Inflammatory macrophage treated with lipopolysaccharide for 1 hour (primary cell): ENCODE measurements around the gene PKM.
"Not testable (repeated sequence)": the region's sequence is repeated elsewhere in the genome, so short reads cannot be mapped to it uniquely, and the experiment has no call there.

Experiments used
- DNase-seq, 2 donors: peaks; one replicate each; pipeline ENCODE4 v3.0.0-alpha.2; 2020 to 2022

The PKM gene

DNA sequence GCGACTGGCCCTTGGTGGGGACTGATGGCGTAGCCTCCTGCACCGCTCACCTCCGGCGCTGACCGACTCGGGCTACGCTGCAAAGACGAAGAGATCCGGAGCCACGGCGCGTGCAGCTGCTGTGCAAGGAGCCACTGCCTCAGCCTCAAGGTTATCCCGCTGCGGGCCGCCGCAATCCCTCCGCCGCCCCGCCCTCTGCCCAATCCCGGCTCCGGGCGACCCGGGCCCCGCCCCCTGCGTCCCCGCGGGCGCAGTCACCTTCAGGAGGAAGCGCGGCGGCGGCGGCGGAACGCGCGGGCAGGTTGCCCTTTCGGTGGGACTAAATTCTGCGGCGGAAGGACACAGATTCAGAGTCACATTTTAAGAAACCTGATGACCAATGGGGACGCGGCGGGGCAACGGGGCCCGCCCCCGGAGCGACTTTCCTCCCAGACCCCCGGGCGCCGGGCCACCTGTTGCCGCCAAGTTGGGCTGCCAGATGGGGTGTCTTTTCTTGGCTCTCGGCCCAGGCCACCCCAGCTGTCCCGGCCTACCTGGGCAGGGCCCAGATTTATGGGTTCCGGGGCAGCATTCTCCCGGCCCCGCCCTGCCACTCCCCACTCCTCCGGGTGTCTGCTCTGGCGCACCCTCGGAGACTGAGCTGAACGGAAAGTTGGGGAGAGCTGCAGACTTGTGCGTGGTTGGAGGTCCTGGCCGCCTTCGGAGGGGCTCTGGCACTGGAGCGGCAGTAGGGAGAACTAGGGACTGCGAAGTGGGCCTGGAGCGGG is at the start of gene PKM:
Gene PKM (minus strand): TSS at position 125 of the 767 bp plus-strand sequence. CDS start 12,093 bp downstream, outside the sequence.
- peak; percentile 95 to 97 for DNase-seq

DNA sequence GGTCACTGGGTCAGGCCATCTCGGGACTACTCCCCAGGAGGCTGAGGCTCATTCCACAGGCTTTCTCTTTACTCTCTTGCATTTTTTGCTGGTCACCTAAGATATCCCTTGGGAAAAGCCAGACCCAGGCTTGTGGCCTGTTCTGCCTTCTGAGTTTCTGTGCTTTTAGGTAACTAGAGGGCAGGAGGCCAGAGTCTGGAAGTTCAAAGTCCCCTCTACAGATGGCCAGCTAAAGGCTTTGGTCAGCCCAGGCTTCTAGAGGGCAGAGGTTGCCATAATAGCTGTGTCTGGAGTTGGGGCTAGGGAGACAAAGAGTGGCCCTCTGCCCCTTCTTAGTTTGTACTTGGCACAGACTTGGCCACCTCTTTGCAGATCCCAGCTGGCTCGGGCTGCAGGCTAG is 49.8 kb upstream of the PKM start:
- no peak for DNase-seq

DNA sequence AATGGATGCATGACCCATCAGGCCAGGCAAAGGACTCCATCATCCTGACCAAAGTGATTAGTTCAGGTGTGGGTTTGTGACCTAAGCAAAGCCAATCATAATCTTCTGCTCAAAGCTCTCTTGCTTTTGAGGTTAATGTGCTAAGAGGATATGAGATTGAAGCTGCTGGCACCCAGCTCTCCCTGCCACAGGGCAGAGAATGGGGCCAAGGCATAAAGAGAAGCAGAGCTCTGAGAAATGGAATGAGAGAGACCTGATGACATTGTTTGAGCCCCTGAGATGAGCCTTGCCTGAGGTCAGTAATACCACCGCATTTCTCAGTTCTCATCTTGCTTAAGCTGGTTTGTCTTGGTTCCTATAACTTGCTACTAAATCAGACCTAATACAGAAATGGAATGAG is 47.7 kb upstream of the PKM start:
- no peak for DNase-seq

GRCh38 chr15:72276326-72276700 is 45.3 kb upstream of the PKM start:
- DNase-seq: no peak

DNA sequence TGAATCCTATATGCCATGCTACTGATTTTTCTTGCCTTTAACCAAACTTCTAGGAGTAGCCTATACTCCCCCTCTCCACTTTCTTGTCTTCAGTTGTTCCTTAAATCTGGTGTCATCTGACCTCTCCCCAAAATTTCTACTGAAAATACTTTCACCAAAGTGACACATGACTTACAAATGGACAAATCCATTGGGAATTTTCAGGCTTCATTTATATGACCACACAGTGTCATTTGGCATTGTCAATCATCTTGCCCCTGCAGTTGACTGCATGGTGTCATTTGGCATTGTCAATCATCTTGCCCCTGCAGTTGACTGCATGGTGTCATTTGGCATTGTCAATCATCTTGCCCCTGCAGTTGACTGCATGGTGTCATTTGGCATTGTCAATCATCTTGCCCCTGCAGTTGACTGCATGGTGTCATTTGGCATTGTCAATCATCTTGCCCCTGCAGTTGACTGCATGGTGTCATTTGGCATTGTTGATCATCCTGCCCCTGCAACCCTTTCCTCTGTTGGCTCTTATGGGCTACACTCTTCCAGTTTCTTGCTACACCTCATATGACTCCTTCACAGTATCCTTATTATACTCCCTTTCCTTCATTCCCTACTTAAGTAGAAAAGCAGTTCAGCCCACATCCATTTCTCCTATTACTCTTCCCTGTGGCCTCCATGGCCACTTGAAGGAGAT is 44.8 kb upstream of the PKM start:
- DNase-seq: not testable (repeated sequence)

- no peak for DNase-seq
Measured at GRCh38 chr15:72272997-72273352, 42.0 kb upstream of the PKM start.

DNA sequence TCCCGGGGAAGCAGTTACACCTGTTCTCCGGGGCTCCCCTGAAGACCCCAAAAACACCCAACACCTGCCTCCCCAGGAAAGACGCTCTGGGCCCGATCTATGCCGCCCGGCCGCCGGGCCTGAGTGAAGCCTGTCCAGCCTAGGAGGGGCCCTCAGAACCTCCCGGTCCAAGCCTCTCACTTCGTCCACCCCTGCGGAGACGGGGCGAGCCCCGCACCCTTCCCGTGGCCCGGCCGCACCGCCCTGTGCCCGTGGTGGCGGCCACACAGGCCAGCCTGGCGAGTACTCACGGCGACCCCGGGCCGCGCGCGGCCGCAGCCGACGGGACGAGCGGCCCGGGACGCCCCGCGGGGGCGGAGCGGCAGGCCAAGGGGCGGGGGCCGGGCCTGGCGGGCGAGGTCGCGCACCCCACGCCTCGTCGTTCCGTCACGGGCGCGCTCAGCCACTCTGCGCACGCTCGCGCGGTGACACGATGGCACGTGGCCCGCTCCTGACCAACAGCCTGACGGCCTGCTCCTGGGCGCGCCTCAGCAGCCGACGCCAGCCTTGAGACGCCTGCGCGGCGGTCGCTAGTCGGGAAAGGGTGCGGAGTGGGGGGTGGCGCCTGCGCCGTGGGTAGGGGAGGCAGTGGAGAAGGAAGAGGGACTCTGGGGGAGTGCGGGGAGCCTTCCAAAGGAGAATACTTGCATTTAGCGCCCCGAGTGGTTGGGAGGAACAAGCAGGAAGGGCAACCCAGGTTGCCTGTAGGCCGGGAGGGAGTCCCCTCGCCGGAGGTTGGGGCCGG is 41.4 kb upstream of the PKM start, which contains the start of gene PARP6:
Gene PARP6 (minus strand): TSS at position 342 of the 784 bp plus-strand sequence. CDS start 5,077 bp downstream, outside the sequence.
- DNase-seq: peak; percentile 98 to 99

DNA sequence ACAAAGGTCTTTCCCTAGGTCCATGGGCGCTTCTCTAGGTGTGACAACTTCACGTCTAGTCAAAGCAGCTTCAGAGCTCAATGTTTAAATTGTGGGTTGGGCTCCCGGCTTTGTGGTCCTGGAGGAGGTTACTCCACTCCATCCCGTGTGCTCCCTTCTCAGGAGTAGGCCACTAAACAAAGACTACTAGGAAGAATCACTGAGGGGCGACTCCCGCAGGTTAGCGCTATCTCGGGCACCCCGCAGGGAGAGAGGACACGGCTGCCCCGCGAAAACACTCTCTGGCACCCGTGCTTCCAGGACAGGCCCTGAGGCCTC is 40.9 kb upstream of the PKM start:
- no peak for DNase-seq

DNA sequence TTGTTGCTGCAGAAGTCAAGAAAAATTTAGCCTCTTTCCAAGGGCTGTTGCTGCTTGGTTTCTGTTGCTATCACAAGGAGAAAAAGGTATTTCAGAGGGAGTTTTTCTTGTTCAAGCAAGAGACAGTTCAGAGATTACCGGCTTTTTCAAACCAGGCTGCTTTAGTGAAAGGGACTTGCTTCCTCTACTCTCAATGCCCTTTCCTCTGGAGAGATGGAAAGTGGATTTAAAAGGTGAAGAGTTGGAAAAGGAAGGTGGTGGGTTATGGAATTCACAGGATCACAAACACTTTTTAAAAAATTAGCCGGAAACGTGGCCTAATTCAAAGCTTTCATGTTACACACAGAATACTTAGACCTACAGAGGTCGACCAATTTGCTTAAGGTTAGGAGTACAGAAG is 40.2 kb upstream of the PKM start:
- DNase-seq: peak in 1 of 2 donors; percentile 25

GRCh38 chr15:72269739-72270138 is 38.7 kb upstream of the PKM start:
- DNase-seq: no peak

DNA sequence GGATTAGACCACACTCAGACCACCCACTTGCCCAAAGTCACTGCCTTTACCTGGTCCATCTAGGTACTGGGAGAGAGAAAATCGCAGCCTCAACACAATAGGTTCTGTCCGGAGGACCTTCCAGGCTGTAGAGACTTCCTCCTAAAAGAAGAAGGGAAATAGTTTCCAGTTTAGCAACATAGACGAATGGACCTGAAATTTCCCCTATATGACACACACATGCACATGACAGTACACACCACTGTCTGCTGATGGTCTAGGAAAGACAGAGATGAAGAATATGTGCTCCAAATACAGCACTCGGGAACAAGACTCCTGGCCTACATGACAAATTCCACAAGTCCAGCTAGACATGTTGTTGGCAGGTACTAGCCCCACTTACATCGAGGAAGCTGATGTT is 34.0 kb upstream of the PKM start:
- peak; percentile 49 to 85 for DNase-seq

DNA sequence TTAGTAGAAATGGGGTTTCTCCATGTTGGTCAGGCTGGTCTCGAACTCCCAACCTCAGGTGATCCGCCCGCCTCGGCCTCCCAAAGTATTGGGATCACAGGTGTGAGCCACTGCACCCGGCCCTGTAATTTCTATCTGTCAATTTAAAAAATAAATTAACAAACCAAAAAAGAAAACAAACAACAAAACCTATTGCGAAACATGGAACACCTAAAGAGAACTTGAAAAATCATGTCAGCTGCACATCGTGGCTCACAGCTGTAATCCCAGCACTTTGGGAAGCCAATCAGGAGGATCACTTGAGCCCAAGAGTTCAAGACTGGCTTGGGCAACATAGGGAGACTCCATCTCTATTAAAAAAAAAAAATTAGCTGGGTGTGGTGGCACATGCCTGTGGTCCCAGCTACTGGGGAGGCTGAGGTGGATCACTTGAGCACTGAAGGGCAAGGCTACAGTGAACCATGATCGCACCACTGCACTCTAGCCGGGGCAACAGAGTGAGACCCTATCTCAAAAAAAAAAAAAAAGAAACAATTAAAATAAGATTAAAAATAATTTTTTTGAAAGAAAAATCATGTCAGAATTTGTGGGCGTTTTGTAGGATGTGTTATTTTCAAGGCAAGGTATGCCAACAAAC is 21.8 kb upstream of the PKM start:
- DNase-seq: no peak

DNA sequence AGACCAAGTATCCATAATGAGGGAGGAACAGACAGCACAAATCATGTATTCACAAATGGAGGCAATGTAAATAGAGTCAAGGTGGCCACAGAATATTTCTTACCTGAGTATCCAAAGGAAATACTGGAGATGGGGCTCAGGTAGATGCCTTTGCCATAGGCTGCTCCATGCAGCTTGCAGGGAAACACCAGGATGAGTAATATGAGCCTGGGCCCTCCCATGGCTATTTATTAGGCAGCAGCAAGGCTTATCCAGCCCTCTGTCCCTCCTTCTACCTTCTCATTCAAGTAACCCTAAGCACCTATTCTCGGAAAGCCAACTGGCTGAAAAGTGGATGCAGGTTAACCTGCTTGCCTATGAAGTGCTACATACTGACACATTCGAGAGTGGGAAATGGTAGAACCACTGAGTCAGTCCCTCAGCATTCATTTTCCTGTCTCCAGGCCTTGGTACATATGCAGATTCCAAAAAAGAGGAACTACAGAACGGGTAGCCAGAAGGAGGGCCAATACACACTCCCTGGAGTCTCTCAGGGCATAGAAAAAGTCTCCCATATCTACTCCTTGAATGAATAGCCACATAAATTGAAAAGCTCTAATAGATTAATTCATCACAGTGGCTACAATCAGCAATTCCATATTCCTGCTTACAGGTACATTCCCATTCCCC is 18.3 kb upstream of the PKM start:
- DNase-seq: peak; percentile 36 to 42

DNA sequence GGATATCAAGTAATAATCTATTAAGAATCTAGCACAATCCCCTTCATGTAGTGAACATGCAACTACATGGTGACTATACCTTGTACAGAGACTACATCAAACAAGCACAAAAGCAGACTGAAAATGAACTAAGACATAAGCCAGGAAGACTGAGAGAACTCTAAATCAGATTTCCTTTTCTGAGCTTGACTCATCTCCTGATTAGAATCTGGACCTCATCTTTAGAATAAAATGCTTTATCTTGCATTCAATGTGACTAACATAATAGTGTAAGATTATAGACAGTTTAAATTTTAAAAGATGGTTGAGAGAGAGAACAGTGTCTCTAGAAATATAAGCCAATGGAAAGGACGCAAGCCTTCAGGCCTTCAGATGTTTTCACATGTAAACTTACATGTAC is 17.5 kb upstream of the PKM start:
- no peak for DNase-seq

GRCh38 chr15:72242775-72243370 is 11.9 kb upstream of the PKM start:
- no peak for DNase-seq

DNA sequence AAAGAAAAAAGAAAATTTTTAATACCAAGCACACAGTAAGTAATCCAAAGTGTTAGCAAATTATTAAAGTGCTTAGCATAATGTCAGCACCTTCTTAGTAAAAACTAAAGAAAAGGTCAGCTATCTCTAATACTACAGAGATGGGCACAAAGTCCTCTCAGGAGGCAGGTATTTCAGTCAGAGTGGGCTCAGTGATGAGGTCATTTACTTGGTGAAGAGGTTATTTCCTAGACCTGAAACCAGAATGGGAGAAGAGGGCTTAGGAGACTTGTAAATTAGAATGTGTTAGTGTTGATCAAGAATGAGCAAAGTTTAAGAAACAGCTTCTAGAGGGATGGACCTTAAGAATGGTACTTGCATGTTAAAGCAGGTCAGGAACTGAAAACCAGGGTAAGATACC is 8.7 kb upstream of the PKM start:
- DNase-seq: no peak

GRCh38 chr15:72238586-72238985 is 7.6 kb upstream of the PKM start:
- no peak for DNase-seq

- peak in 1 of 2 donors; percentile 20 for DNase-seq
Measured at GRCh38 chr15:72237853-72238224, 6.8 kb upstream of the PKM start.

GRCh38 chr15:72237029-72237852 is 6.3 kb upstream of the PKM start:
- DNase-seq: peak; percentile 94 to 95

DNA sequence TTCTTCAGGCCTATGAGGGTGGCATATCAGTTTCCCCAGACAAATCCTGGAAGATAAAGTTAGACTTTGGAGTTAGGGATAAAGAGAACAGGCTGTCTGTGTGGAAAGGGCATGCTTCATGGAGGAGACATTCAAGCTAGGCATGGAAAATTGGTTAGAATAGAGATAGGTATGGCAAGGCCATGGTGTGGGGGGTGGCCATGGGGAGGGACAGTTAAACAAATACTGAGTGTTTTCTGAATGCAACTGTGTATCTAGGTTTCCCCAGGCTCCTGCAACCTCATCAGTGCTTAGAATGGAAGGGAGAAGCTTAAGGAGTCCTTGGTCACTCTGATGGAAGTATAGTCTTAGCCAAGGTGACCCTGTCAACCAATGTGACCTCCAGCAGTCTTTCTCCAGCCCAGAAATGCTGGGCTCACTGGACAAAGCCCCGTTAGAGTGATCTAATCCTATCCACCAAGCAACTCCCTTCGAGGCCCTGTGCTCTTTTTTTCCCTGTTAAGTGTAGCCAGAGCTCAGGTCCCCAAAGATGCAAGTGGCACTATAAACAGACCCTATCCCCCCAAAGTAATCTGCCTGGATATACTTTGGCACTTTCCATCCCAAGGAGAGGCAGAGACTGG is 5.5 kb upstream of the PKM start:
- no peak for DNase-seq

DNA sequence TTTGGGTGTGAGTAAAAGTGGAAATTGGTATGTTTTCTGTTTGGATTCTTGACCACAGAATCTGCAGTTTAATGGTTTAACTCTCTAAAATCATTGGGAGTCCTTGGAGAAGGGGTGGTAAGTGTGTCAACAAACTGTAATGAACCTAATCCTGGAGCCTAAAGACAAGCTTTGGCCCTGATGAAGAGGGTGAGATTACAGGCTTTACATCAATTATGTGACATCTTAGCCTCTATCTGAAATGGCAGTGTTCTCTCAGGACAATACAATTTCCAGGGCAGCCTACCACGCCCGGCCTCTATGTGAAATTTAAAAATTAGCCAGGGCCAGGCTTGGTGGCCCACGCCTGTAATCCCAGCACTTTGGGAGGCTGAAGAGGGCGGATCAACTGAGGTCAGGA is 4.3 kb upstream of the PKM start:
- no peak for DNase-seq
